GM23338 (cell line): ENCODE results near the gene FYN. TPM values are rescaled to one million over a fixed set of nuclear protein-coding genes. Genes with fewer than 3 reads are reported as not detected.

Experiments used
- ATAC-seq: fragments of 200-7000 bp; cut with Tn5 transposase; 3 replicates; pipeline ENCODE4 v1.9.1; 2020
- DNase-seq: peaks from one replicate; pipeline ENCODE4 v3.0.0-alpha.2; 2015; ENCODE audit warnings: low spot score
- H2AFZ ChIP-seq: fragments of 200-600 bp; sonication (generic); 2 replicates; pipeline ENCODE4 v1.8.0; 2016; ENCODE audit warnings: antibody characterized with exemption, mild to moderate bottlenecking, moderate library complexity
- H3F3A ChIP-seq: fragments of 200-600 bp; sonication (generic); replicated peaks from 2 replicates; pipeline ENCODE4 v1.8.0; 2017; ENCODE audit warnings: antibody characterized with exemption, mixed run types, low read depth
- H3K27ac ChIP-seq: fragments of 200-600 bp; sonication (generic); 2 replicates; pipeline ENCODE4 v1.6.1; 2016; ENCODE audit warnings: low read depth
- H3K27me3 ChIP-seq: fragments of 200-600 bp; sonication (generic); 2 replicates; pipeline ENCODE4 v1.8.0; 2016; ENCODE audit warnings: mild to moderate bottlenecking, mixed run types, moderate library complexity; ENCODE audit not compliant: insufficient read depth
- H3K36me3 ChIP-seq: fragments of 200-600 bp; sonication (generic); 2 replicates; pipeline ENCODE4 v1.8.0; 2016; ENCODE audit warnings: mild to moderate bottlenecking; ENCODE audit not compliant: insufficient read depth
- H3K4me1 ChIP-seq: fragments of 200-600 bp; sonication (generic); 2 replicates; pipeline ENCODE4 v1.8.0; 2016; ENCODE audit warnings: mild to moderate bottlenecking, moderate library complexity; ENCODE audit not compliant: insufficient read depth
- H3K4me2 ChIP-seq: fragments of 200-600 bp; sonication (generic); 2 replicates; pipeline ENCODE4 v1.7.1; 2017; ENCODE audit warnings: mixed run types
- H3K4me3 ChIP-seq: fragments of 200-600 bp; sonication (generic); 2 replicates; pipeline ENCODE4 v1.6.1; 2016; ENCODE audit warnings: mixed run types
- H3K79me2 ChIP-seq: fragments of 200-600 bp; sonication (generic); replicated peaks from 2 replicates; pipeline ENCODE4 v1.8.0; 2017; ENCODE audit warnings: mild to moderate bottlenecking; ENCODE audit not compliant: insufficient read depth
- H3K9me2 ChIP-seq: fragments of 200-600 bp; sonication (generic); 2 replicates; pipeline ENCODE4 v1.8.0; 2017; ENCODE audit not compliant: insufficient read depth
- H4K20me1 ChIP-seq: fragments of 200-600 bp; sonication (generic); replicated peaks from 2 replicates; pipeline ENCODE4 v1.8.0; 2017; ENCODE audit warnings: mild to moderate bottlenecking; ENCODE audit not compliant: insufficient read depth
- H3K27ac Mint-ChIP-seq: 2 replicates; pipeline ENCODE4 v1.8.0; 2020; ENCODE audit warnings: inconsistent platforms, mild to moderate bottlenecking, moderate library complexity, mixed read lengths
- H3K27me3 Mint-ChIP-seq: 3 replicates; pipeline ENCODE4 v1.8.0; 2022; ENCODE audit warnings: low read depth, mild to moderate bottlenecking, moderate library complexity, mixed read lengths, inconsistent platforms; ENCODE audit not compliant: insufficient read depth, poor library complexity
- H3K36me3 Mint-ChIP-seq: 3 replicates; pipeline ENCODE4 v1.8.0; 2021; ENCODE audit warnings: low read depth, mild to moderate bottlenecking, inconsistent platforms, moderate library complexity, mixed read lengths
- H3K4me1 Mint-ChIP-seq: 3 replicates; pipeline ENCODE4 v1.8.0; 2020; ENCODE audit warnings: mild to moderate bottlenecking, inconsistent platforms, mixed read lengths
- H3K4me3 Mint-ChIP-seq: 3 replicates; pipeline ENCODE4 v1.8.0; 2021; ENCODE audit warnings: moderate library complexity, mild to moderate bottlenecking, inconsistent platforms, mixed read lengths
- H3K9me3 Mint-ChIP-seq: 3 replicates; pipeline ENCODE4 v1.8.0; 2020; ENCODE audit warnings: moderate library complexity, mild to moderate bottlenecking, inconsistent platforms, mixed read lengths
- CREB1 ChIP-seq: fragments of 250-450 bp; sonication (Bioruptor Pico); IDR thresholded peaks from 2 replicates; pipeline ENCODE4 v1.5.0; 2020; ENCODE audit warnings: low read depth, mild to moderate bottlenecking, moderate library complexity
- EZH2phosphoT487 ChIP-seq: fragments of 200-600 bp; sonication (generic); IDR thresholded peaks from one replicate; pipeline ENCODE4 v1.8.1; 2018; ENCODE audit warnings: antibody characterized with exemption; ENCODE audit not compliant: unreplicated experiment
- NANOG ChIP-seq: IDR thresholded peaks from 2 replicates; pipeline ENCODE4 v1.6.1; 2016; ENCODE audit warnings: antibody characterized with exemption, borderline replicate concordance
- POLR2AphosphoS5 ChIP-seq: IDR thresholded peaks from 2 replicates; pipeline ENCODE4 v1.6.1; 2016; ENCODE audit warnings: antibody characterized with exemption, low read depth
- STAT1 ChIP-seq: IDR thresholded peaks from one replicate; pipeline ENCODE4 v1.6.1; 2016; ENCODE audit warnings: antibody characterized with exemption; ENCODE audit not compliant: unreplicated experiment
- ZNF114 ChIP-seq: fragments of 250-450 bp; sonication (Bioruptor Pico); IDR thresholded peaks from 2 replicates; pipeline ENCODE4 v1.5.0; 2020; ENCODE audit warnings: mild to moderate bottlenecking, moderate library complexity
- ZNF331 ChIP-seq: fragments of 250-450 bp; sonication (Bioruptor Pico); IDR thresholded peaks from 2 replicates; pipeline ENCODE4 v1.5.0; 2020; ENCODE audit warnings: low read depth, mild to moderate bottlenecking, moderate library complexity
- polyA plus RNA-seq: library from polyadenylated mRNA; unstranded; fragments of >200 nt; fragmentation: Nextera tagmentation; extraction: Ambion mirVana; gene quantifications from 2 replicates; pipeline ENCODE4 v1.2.1, GENCODE V29; 2016
- total RNA-seq: library from RNA; depleted of rRNA; stranded (reverse); fragments of >200 nt; shearing (Covaris generic); gene quantifications from 2 replicates; pipeline ENCODE4 v1.2.3, GENCODE V29; 2014
- TF ChIP-seq, protein P1 (sequence below), 2 experiments: fragments of 200-600 bp in 1 of 2; sonication (generic) in 1 of 2; conservative IDR thresholded peaks; 2 replicates each; pipeline versions ENCODE4 v1.5.1 to v1.6.1; 2016 to 2017; ENCODE audit warnings: antibody characterized with exemption in 2 of 2, low read depth in 2 of 2, mild to moderate bottlenecking in 2 of 2, moderate library complexity in 1 of 2
- TF ChIP-seq, protein P2 (sequence below): IDR thresholded peaks from one replicate; pipeline ENCODE4 v1.6.1; 2018; ENCODE audit warnings: antibody characterized with exemption; ENCODE audit not compliant: unreplicated experiment
- TF ChIP-seq, protein P3 (sequence below): IDR thresholded peaks from 2 replicates; pipeline ENCODE4 v1.6.1; 2016; ENCODE audit warnings: antibody characterized with exemption

The FYN gene
- total and polyA plus RNA-seq, 2 experiments from 2014 or later, result 46.8 to 143 TPM

DNA sequence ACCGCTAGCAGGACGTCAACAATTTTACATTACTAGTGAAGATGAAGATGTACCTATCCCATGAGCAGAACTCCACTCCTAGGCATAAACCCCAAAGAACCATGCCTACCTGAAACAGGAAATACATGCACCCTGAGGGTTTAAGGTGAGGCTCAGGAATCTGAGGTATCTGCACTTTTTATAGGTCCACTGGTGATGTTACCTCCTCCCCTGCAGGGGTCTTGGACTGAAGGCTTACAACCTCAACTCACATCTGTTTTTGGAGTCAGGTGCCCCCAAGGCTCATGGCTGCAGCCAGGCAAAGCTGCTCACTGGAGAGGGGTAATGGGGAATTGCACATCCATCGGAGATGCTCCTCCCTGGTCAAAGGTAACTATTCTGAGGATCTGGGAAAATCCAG, 135.1 kb downstream of the FYN start:
- H4K20me1 ChIP-seq, result no peaks in the 10 kb centered on the region
- Mint-ChIP-seq H3K4me1 (peaks cover 16% of the 10 kb centered on the region), H3K27me3 (no peaks in the 10 kb centered on the region), H3K36me3 (peaks cover 29% of the 10 kb centered on the region), H3K4me3 (no peak overlapping the region), H3K27ac (no peak overlapping the region), H3K9me3 (peaks cover 8% of the 10 kb centered on the region)
- no peaks in the 10 kb centered on the region for H3K27me3 ChIP-seq
- no peak overlapping the region for H2AFZ ChIP-seq
- no peak for TF ChIP-seq ZNF114 (CRISPR knock-in tag)
- no peak for TF ChIP-seq ZNF331 (CRISPR knock-in tag)
- TF ChIP-seq CREB1 (CRISPR knock-in tag), result no peak
- TF ChIP-seq POLR2AphosphoS5, result no peak
- TF ChIP-seq, protein P1, sequence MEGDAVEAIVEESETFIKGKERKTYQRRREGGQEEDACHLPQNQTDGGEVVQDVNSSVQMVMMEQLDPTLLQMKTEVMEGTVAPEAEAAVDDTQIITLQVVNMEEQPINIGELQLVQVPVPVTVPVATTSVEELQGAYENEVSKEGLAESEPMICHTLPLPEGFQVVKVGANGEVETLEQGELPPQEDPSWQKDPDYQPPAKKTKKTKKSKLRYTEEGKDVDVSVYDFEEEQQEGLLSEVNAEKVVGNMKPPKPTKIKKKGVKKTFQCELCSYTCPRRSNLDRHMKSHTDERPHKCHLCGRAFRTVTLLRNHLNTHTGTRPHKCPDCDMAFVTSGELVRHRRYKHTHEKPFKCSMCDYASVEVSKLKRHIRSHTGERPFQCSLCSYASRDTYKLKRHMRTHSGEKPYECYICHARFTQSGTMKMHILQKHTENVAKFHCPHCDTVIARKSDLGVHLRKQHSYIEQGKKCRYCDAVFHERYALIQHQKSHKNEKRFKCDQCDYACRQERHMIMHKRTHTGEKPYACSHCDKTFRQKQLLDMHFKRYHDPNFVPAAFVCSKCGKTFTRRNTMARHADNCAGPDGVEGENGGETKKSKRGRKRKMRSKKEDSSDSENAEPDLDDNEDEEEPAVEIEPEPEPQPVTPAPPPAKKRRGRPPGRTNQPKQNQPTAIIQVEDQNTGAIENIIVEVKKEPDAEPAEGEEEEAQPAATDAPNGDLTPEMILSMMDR (conservative IDR thresholded peaks at IDR 0.05; ENCODE audit: low read depth in 2 of 2), result no peak
- H3K4me2 ChIP-seq, result no peak overlapping the region
- H3K36me3 ChIP-seq, result no peaks in the 10 kb centered on the region
- DNase-seq (no peak), ATAC-seq (no peak)
- H3K9me2 ChIP-seq, result peaks cover 3% of the 10 kb centered on the region; the same call in 1 of the 2 replicates
- no peak overlapping the region for H3K27ac ChIP-seq
- H3F3A ChIP-seq, result no peaks in the 10 kb centered on the region
- no peak overlapping the region for H3K4me3 ChIP-seq
- peaks cover 32% of the 10 kb centered on the region for H3K79me2 ChIP-seq
- no peaks in the 10 kb centered on the region; the same call in 1 of the 2 replicates for H3K4me1 ChIP-seq

DNA sequence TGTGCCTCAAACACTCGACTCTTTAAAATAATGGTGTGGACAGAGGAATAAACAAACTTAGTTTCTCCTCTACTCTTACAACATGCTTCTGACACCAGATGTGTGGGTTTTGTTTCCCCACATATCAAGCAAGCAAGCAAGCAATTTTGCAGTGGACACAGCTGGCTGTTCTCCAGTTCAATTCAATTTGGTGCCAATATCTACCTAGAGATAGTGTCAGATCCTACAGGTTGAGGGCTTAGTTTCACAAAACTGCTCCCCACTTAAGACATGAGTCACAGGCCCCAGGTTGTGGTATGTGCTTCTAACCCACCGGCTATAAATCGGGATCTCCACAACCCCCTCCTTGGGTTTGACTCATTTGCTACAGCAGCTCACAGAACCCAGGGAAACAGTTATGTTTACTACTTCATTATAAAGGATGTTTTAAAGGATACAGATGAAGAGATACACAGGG, 136.2 kb downstream of the FYN start:
- Histone ChIP-seq H3K4me2 (no peak overlapping the region), H4K20me1 (no peaks in the 10 kb centered on the region)

More for the DNA sequence above, 136.2 kb downstream of the FYN start:
- peaks cover 37% of the 10 kb centered on the region for H3K36me3 Mint-ChIP-seq
- Histone ChIP-seq H3K27ac (no peak overlapping the region), H3K4me1 (no peaks in the 10 kb centered on the region; the same call in 1 of the 2 replicates), H3K4me3 (no peak overlapping the region), H3K36me3 (peaks cover 7% of the 10 kb centered on the region; the same call in 1 of the 2 replicates), H3F3A (peaks cover 5% of the 10 kb centered on the region; the same call in 1 of the 2 replicates), H3K9me2 (peaks cover 3% of the 10 kb centered on the region; the same call in 1 of the 2 replicates), H3K79me2 (peaks cover 40% of the 10 kb centered on the region), H2AFZ (no peak overlapping the region), H3K27me3 (no peaks in the 10 kb centered on the region)
- no peak for DNase-seq
- no peak for ATAC-seq
- TF ChIP-seq STAT1 (no peak), POLR2AphosphoS5 (no peak), EZH2phosphoT487 (no peak), ZNF331 (CRISPR knock-in tag) (no peak), ZNF114 (CRISPR knock-in tag) (no peak), NANOG (no peak)
- TF ChIP-seq, protein P2, sequence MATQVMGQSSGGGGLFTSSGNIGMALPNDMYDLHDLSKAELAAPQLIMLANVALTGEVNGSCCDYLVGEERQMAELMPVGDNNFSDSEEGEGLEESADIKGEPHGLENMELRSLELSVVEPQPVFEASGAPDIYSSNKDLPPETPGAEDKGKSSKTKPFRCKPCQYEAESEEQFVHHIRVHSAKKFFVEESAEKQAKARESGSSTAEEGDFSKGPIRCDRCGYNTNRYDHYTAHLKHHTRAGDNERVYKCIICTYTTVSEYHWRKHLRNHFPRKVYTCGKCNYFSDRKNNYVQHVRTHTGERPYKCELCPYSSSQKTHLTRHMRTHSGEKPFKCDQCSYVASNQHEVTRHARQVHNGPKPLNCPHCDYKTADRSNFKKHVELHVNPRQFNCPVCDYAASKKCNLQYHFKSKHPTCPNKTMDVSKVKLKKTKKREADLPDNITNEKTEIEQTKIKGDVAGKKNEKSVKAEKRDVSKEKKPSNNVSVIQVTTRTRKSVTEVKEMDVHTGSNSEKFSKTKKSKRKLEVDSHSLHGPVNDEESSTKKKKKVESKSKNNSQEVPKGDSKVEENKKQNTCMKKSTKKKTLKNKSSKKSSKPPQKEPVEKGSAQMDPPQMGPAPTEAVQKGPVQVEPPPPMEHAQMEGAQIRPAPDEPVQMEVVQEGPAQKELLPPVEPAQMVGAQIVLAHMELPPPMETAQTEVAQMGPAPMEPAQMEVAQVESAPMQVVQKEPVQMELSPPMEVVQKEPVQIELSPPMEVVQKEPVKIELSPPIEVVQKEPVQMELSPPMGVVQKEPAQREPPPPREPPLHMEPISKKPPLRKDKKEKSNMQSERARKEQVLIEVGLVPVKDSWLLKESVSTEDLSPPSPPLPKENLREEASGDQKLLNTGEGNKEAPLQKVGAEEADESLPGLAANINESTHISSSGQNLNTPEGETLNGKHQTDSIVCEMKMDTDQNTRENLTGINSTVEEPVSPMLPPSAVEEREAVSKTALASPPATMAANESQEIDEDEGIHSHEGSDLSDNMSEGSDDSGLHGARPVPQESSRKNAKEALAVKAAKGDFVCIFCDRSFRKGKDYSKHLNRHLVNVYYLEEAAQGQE, result no peak
- TF ChIP-seq, protein P3, sequence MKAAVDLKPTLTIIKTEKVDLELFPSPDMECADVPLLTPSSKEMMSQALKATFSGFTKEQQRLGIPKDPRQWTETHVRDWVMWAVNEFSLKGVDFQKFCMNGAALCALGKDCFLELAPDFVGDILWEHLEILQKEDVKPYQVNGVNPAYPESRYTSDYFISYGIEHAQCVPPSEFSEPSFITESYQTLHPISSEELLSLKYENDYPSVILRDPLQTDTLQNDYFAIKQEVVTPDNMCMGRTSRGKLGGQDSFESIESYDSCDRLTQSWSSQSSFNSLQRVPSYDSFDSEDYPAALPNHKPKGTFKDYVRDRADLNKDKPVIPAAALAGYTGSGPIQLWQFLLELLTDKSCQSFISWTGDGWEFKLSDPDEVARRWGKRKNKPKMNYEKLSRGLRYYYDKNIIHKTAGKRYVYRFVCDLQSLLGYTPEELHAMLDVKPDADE, result no peak
- TF ChIP-seq, protein P1 (conservative IDR thresholded peaks at IDR 0.05; ENCODE audit: low read depth in 2 of 2), result no peak
- peaks cover 16% of the 10 kb centered on the region for H3K4me1 Mint-ChIP-seq
- H3K9me3 Mint-ChIP-seq, result peaks cover 19% of the 10 kb centered on the region
- no peak overlapping the region for H3K27ac Mint-ChIP-seq
- no peak overlapping the region for H3K4me3 Mint-ChIP-seq
- no peaks in the 10 kb centered on the region for H3K27me3 Mint-ChIP-seq
